ENCODE results near the gene USH2A. TPM values are rescaled to one million over a fixed set of nuclear protein-coding genes. Genes with fewer than 3 reads are reported as not detected.

The USH2A gene
- total RNA-seq, 2 experiments from 2014 or later, result not detected

DNA sequence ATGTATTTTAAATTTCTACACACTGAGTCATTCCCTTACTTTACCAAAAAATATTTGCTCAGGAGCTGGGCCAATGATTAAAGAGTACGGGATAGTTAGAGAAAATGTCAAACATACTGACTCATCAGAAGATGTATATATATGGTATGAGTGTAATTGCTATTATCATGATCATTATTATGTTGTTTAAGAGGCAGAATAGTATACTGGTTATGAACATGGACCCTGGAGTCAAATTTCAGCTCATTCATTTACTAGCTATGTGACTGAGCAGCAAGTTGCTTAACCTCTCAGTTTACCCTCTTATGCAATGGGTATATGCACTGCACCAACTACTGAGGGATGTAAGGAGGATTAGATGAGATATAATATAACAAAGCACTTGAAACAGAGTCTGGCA, 41.2 kb upstream of the USH2A start:
- intact Hi-C loops (cut with DNase I, micrococcal nuclease), result no loop called here
- no peaks in the 10 kb centered on the region for H3K36me3 ChIP-seq (ENCODE audit: insufficient read depth, low read length)
- no peaks in the 10 kb centered on the region for H3K4me1 ChIP-seq (ENCODE audit: insufficient read depth, low read length)
- ChIA-PET CTCF (no interaction called here), POLR2A (no interaction called here)
- H3K27ac ChIP-seq (ENCODE audit: low read depth in 1 of 2, low read length in 2 of 2), result no peak overlapping the region
- Mint-ChIP-seq H3K27ac (no peak overlapping the region), H3K27me3 (no peaks in the 10 kb centered on the region), H3K9me3 (peaks cover 5% of the 10 kb centered on the region), H3K36me3 (ENCODE audit: low read depth) (no peaks in the 10 kb centered on the region), H3K4me3 (no peak overlapping the region), H3K4me1 (ENCODE audit: low read depth) (no peaks in the 10 kb centered on the region)
- ATAC-seq (ENCODE audit: poor library complexity) (no peak), DNase-seq (no peak)
- peaks cover 0 to 6% of the 10 kb centered on the region in 2 experiments for H3K9me3 ChIP-seq (ENCODE audit: control insufficient read depth in 1 of 2, insufficient read depth in 1 of 2, low read length in 2 of 2)
- no peak overlapping the region for H3K4me3 ChIP-seq (ENCODE audit: low read length)
- no peaks in the 10 kb centered on the region for H3K27me3 ChIP-seq (ENCODE audit: control insufficient read depth in 1 of 2, insufficient read depth in 2 of 2, low read length in 2 of 2)
- TF ChIP-seq, protein P1, sequence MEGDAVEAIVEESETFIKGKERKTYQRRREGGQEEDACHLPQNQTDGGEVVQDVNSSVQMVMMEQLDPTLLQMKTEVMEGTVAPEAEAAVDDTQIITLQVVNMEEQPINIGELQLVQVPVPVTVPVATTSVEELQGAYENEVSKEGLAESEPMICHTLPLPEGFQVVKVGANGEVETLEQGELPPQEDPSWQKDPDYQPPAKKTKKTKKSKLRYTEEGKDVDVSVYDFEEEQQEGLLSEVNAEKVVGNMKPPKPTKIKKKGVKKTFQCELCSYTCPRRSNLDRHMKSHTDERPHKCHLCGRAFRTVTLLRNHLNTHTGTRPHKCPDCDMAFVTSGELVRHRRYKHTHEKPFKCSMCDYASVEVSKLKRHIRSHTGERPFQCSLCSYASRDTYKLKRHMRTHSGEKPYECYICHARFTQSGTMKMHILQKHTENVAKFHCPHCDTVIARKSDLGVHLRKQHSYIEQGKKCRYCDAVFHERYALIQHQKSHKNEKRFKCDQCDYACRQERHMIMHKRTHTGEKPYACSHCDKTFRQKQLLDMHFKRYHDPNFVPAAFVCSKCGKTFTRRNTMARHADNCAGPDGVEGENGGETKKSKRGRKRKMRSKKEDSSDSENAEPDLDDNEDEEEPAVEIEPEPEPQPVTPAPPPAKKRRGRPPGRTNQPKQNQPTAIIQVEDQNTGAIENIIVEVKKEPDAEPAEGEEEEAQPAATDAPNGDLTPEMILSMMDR (IDR thresholded peaks at IDR 0.05), result no peak

DNA sequence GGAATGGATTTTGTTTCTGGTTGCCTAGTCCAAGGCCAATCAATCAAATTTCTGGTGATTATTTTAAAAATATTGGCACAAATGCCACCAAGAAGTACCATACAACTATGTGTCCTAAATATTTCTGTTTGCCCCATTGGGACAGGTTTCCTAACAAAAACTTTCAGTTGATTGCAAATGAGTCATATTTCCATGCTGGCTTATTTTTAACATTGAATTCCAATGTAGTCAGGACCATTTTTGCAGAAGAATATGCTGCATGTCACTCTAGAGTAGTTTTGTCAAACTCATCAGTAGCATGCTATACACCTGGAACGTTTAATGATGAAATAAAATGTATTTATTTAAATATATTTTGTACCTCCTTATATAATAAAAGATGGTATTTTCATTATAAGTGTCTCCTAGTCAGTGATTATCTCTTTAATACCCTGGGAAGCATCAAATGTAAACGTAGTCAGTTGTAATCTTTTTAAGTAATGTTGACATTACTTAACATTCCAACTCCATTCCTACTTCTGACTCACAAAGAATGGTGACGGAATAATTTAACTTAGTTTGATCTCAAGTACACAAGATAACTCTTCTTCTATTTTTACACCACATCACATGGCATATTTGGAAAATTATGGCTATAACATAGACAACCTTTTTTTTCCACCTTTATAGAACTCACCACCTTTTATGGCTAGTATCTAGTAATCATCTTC, 39.0 kb upstream of the USH2A start:
- Mint-ChIP-seq H3K27ac (no peak overlapping the region), H3K36me3 (ENCODE audit: low read depth) (no peaks in the 10 kb centered on the region), H3K4me3 (no peak overlapping the region), H3K27me3 (no peaks in the 10 kb centered on the region), H3K9me3 (peaks cover 2% of the 10 kb centered on the region), H3K4me1 (ENCODE audit: low read depth) (no peaks in the 10 kb centered on the region)
- TF ChIP-seq, protein P1 (IDR thresholded peaks at IDR 0.05), result no peak
- H3K4me1 ChIP-seq (ENCODE audit: insufficient read depth, low read length), result no peaks in the 10 kb centered on the region
- ChIA-PET CTCF (no interaction called here), POLR2A (no interaction called here)
- peaks cover 0 to 6% of the 10 kb centered on the region in 2 experiments for H3K9me3 ChIP-seq (ENCODE audit: control insufficient read depth in 1 of 2, insufficient read depth in 1 of 2, low read length in 2 of 2)
- H3K27ac ChIP-seq (ENCODE audit: low read depth in 1 of 2, low read length in 2 of 2), result no peak overlapping the region
- no peak overlapping the region for H3K4me3 ChIP-seq (ENCODE audit: low read length)
- no peaks in the 10 kb centered on the region for H3K27me3 ChIP-seq (ENCODE audit: control insufficient read depth in 1 of 2, insufficient read depth in 2 of 2, low read length in 2 of 2)
- ATAC-seq (ENCODE audit: poor library complexity) (no peak), DNase-seq (no peak)
- no peaks in the 10 kb centered on the region for H3K36me3 ChIP-seq (ENCODE audit: insufficient read depth, low read length)
- intact Hi-C loops (cut with DNase I, micrococcal nuclease), result no loop called here

DNA sequence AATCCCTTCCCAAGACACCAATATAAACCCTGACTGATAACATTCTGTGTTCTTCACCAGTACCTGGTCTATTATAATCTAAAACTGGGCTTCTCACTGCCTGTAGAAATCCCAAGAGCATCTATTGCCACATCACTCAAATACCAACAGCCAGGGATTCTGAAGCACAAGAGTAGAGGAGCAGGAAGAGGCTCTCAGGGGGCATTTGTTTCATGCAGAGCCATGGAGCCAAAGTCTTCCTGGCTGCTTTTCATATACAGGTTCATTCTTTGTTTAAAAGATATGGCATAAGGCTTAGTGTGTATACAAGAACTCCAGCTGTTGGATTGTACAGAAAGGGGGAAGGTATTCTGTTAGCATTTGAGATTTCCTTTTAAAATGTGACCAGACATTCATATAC, 38.2 kb upstream of the USH2A start:
- Mint-ChIP-seq H3K9me3 (peaks cover 2% of the 10 kb centered on the region), H3K36me3 (ENCODE audit: low read depth) (no peaks in the 10 kb centered on the region), H3K4me1 (ENCODE audit: low read depth) (no peaks in the 10 kb centered on the region), H3K4me3 (no peak overlapping the region), H3K27me3 (no peaks in the 10 kb centered on the region), H3K27ac (no peak overlapping the region)
- H3K4me3 ChIP-seq (ENCODE audit: low read length), result no peak overlapping the region
- no peak for ATAC-seq (ENCODE audit: poor library complexity)
- no peaks in the 10 kb centered on the region for H3K4me1 ChIP-seq (ENCODE audit: insufficient read depth, low read length)
- CTCF ChIA-PET, result no interaction called here
- H3K27ac ChIP-seq (ENCODE audit: low read depth in 1 of 2, low read length in 2 of 2), result no peak overlapping the region
- H3K36me3 ChIP-seq (ENCODE audit: insufficient read depth, low read length), result no peaks in the 10 kb centered on the region
- TF ChIP-seq, protein P1 (IDR thresholded peaks at IDR 0.05), result no peak
- H3K9me3 ChIP-seq (ENCODE audit: control insufficient read depth in 1 of 2, insufficient read depth in 1 of 2, low read length in 2 of 2), result peaks cover 0 to 6% of the 10 kb centered on the region in 2 experiments
- DNase-seq, result no peak
- POLR2A ChIA-PET, result no interaction called here
- intact Hi-C loops (cut with DNase I, micrococcal nuclease), result no loop called here
- H3K27me3 ChIP-seq (ENCODE audit: control insufficient read depth in 1 of 2, insufficient read depth in 2 of 2, low read length in 2 of 2), result no peaks in the 10 kb centered on the region
